Measurements from ENCODE around the gene NATD1.

The NATD1 gene

GRCh38 chr17:21189361-21189760 lies 63.8 kb downstream of the NATD1 start:
- no peak for DNase-seq
